Skeletal muscle tissue (tissue), 4 donors: ENCODE data around the gene GCNT2. TPM values are rescaled to one million over a fixed set of nuclear protein-coding genes. Genes with fewer than 3 reads are reported as not detected.
"Not testable (repeated sequence)": the region's sequence is repeated elsewhere in the genome, so short reads cannot be mapped to it uniquely, and the experiment has no call there.

ENCODE experiments used
- H3K27ac ChIP-seq: one replicate; pipeline ENCODE4 v1.7.0; 2013; ENCODE audit warnings: mild to moderate bottlenecking, low read depth, low read length, inconsistent platforms
- H3K27me3 ChIP-seq, 3 donors: one replicate each; pipeline ENCODE4 v1.7.0; 2013; ENCODE audit warnings: low read length in 3 of 3; ENCODE audit not compliant: control insufficient read depth in 3 of 3, insufficient read depth in 3 of 3
- H3K36me3 ChIP-seq, 3 donors: one replicate each; pipeline ENCODE4 v1.7.0; 2013; ENCODE audit warnings: low read length in 3 of 3; ENCODE audit not compliant: control insufficient read depth in 3 of 3, insufficient read depth in 3 of 3
- H3K4me1 ChIP-seq, 3 donors: one replicate each; pipeline ENCODE4 v1.7.0; 2013; ENCODE audit warnings: low read length in 3 of 3, mild to moderate bottlenecking in 3 of 3; ENCODE audit not compliant: control insufficient read depth in 3 of 3, insufficient read depth in 3 of 3
- H3K4me3 ChIP-seq, 3 donors: one replicate each; pipeline ENCODE4 v1.7.0; 2013; ENCODE audit warnings: low read length in 3 of 3
- H3K9ac ChIP-seq, 3 donors: one replicate each; pipeline ENCODE4 v1.7.0; 2013; ENCODE audit warnings: low read length in 3 of 3, mild to moderate bottlenecking in 3 of 3, moderate library complexity in 2 of 3, low read depth in 1 of 3
- H3K9me3 ChIP-seq, 3 donors: one replicate each; pipeline ENCODE4 v1.7.0; 2013; ENCODE audit warnings: low read length in 3 of 3; ENCODE audit not compliant: control insufficient read depth in 3 of 3
- total RNA-seq: library from RNA; depleted of rRNA; stranded (reverse); fragments of >200 nt; gene quantifications from one replicate; pipeline ENCODE4 v1.2.3, GENCODE V29; 2014
- donor health status: Osteomylitis.

The GCNT2 gene
- total RNA-seq, 1 donor from 2014 or later, result 3.1 TPM

- no peaks in the 10 kb centered on the region for H3K36me3 ChIP-seq
- H3K4me3 ChIP-seq, result no peak overlapping the region
- H3K27me3 ChIP-seq, result peaks cover 0 to 4% (median 0%) of the 10 kb centered on the region in 3 donors
- no peak overlapping the region for H3K27ac ChIP-seq
- H3K9me3 ChIP-seq, result no peaks in the 10 kb centered on the region
- H3K4me1 ChIP-seq, result no peaks in the 10 kb centered on the region
- H3K9ac ChIP-seq, result no peak overlapping the region
Observed at GRCh38 chr6:10597499-10598001, 76.4 kb downstream of the GCNT2 start.

- no peaks in the 10 kb centered on the region for H3K4me1 ChIP-seq
- no peaks in the 10 kb centered on the region for H3K9me3 ChIP-seq
- H3K36me3 ChIP-seq, result no peaks in the 10 kb centered on the region
- H3K4me3 ChIP-seq, result no peak overlapping the region
- no peak overlapping the region for H3K27ac ChIP-seq
- H3K9ac ChIP-seq, result no peak overlapping the region
- peaks cover 0 to 4% (median 0%) of the 10 kb centered on the region in 3 donors for H3K27me3 ChIP-seq
Observed at GRCh38 chr6:10598084-10598960, 77.2 kb downstream of the GCNT2 start.

- Histone ChIP-seq H3K9ac (no peak overlapping the region), H3K27me3 (peaks cover 0 to 4% (median 0%) of the 10 kb centered on the region in 3 donors), H3K27ac (no peak overlapping the region), H3K4me3 (no peak overlapping the region), H3K9me3 (no peaks in the 10 kb centered on the region), H3K36me3 (no peaks in the 10 kb centered on the region), H3K4me1 (no peaks in the 10 kb centered on the region)
Observed at GRCh38 chr6:10599046-10599445, 77.9 kb downstream of the GCNT2 start.

GRCh38 chr6:10600681-10601080, 79.5 kb downstream of the GCNT2 start:
- not testable (repeated sequence) for H3K27ac ChIP-seq, H3K27me3 ChIP-seq, H3K4me1 ChIP-seq, H3K36me3 ChIP-seq, H3K4me3 ChIP-seq, H3K9ac ChIP-seq, H3K9me3 ChIP-seq

GRCh38 chr6:10603219-10603618, 82.1 kb downstream of the GCNT2 start:
- no peak overlapping the region for H3K27ac ChIP-seq
- no peaks in the 10 kb centered on the region for H3K9me3 ChIP-seq
- H3K9ac ChIP-seq, result no peak overlapping the region
- peaks cover 0 to 3% (median 0%) of the 10 kb centered on the region in 3 donors for H3K27me3 ChIP-seq
- no peaks in the 10 kb centered on the region for H3K36me3 ChIP-seq
- H3K4me3 ChIP-seq, result no peak overlapping the region
- H3K4me1 ChIP-seq, result no peaks in the 10 kb centered on the region

GRCh38 chr6:10609038-10609437, 87.9 kb downstream of the GCNT2 start:
- Histone ChIP-seq H3K27ac (no peak overlapping the region), H3K4me3 (no peak overlapping the region), H3K36me3 (no peaks in the 10 kb centered on the region), H3K9me3 (no peaks in the 10 kb centered on the region), H3K9ac (no peak overlapping the region), H3K27me3 (no peaks in the 10 kb centered on the region), H3K4me1 (no peaks in the 10 kb centered on the region)

GRCh38 chr6:10610289-10610688, 89.1 kb downstream of the GCNT2 start:
- H3K27me3 ChIP-seq, result no peaks in the 10 kb centered on the region
- H3K4me3 ChIP-seq, result no peak overlapping the region
- H3K9ac ChIP-seq, result no peak overlapping the region
- no peak overlapping the region for H3K27ac ChIP-seq
- no peaks in the 10 kb centered on the region for H3K36me3 ChIP-seq
- no peaks in the 10 kb centered on the region for H3K4me1 ChIP-seq
- H3K9me3 ChIP-seq, result no peaks in the 10 kb centered on the region

GRCh38 chr6:10612161-10612560, 91.0 kb downstream of the GCNT2 start:
- Histone ChIP-seq H3K27me3 (no peaks in the 10 kb centered on the region), H3K36me3 (no peaks in the 10 kb centered on the region), H3K9me3 (no peaks in the 10 kb centered on the region), H3K9ac (no peak overlapping the region), H3K27ac (no peak overlapping the region), H3K4me3 (no peak overlapping the region), H3K4me1 (no peaks in the 10 kb centered on the region)

- H3K4me3 ChIP-seq, result no peak overlapping the region
- no peak overlapping the region for H3K27ac ChIP-seq
- no peak overlapping the region for H3K9ac ChIP-seq
- no peaks in the 10 kb centered on the region for H3K9me3 ChIP-seq
- no peaks in the 10 kb centered on the region for H3K36me3 ChIP-seq
- no peaks in the 10 kb centered on the region for H3K27me3 ChIP-seq
- no peaks in the 10 kb centered on the region for H3K4me1 ChIP-seq
Observed at GRCh38 chr6:10613077-10613476, 91.9 kb downstream of the GCNT2 start.

GRCh38 chr6:10613723-10614122, 92.6 kb downstream of the GCNT2 start:
- H3K9me3 ChIP-seq, result no peaks in the 10 kb centered on the region
- no peak overlapping the region for H3K27ac ChIP-seq
- no peak overlapping the region for H3K4me3 ChIP-seq
- H3K9ac ChIP-seq, result no peak overlapping the region
- no peaks in the 10 kb centered on the region for H3K27me3 ChIP-seq
- no peaks in the 10 kb centered on the region for H3K4me1 ChIP-seq
- H3K36me3 ChIP-seq, result no peaks in the 10 kb centered on the region
